DND-41 (cell line): ENCODE data around the gene RCAN2.

Experiments used
- ATAC-seq: fragments of 200-7000 bp; cut with Tn5 transposase; 3 replicates; pipeline ENCODE4 v1.9.1; 2021; ENCODE audit warnings: low read depth; ENCODE audit not compliant: insufficient read depth
- DNase-seq: peaks from one replicate; pipeline ENCODE4 v3.0.0-alpha.2; 2020
- H2AFZ ChIP-seq: 2 replicates; pipeline ENCODE4 v1.6.0; 2012; ENCODE audit warnings: low read depth, low read length
- H3K27ac ChIP-seq: 2 replicates; pipeline ENCODE4 v1.5.1; 2012; ENCODE audit warnings: low read length, inconsistent platforms
- H3K27me3 ChIP-seq: fragments of 200-600 bp; sonication (generic); 2 replicates; pipeline ENCODE4 v1.6.0; 2012; ENCODE audit warnings: low read length, mild to moderate bottlenecking, inconsistent platforms; ENCODE audit not compliant: insufficient read depth, poor library complexity
- H3K36me3 ChIP-seq: 2 replicates; pipeline ENCODE4 v1.5.1; 2012; ENCODE audit warnings: low read length, inconsistent platforms; ENCODE audit not compliant: insufficient read depth
- H3K4me1 ChIP-seq: 2 replicates; pipeline ENCODE4 v1.5.1; 2012; ENCODE audit warnings: mild to moderate bottlenecking, low read length; ENCODE audit not compliant: insufficient read depth
- H3K4me2 ChIP-seq: 2 replicates; pipeline ENCODE4 v1.6.0; 2012; ENCODE audit warnings: mild to moderate bottlenecking, moderate library complexity, low read length, inconsistent platforms; ENCODE audit not compliant: insufficient read depth
- H3K4me3 ChIP-seq, 2 experiments: fragments of 200-600 bp in 1 of 2; shearing (Covaris generic) in 1 of 2; 2 replicates each; pipeline ENCODE4 v1.5.1; 2012 to 2016; ENCODE audit warnings: inconsistent platforms in 2 of 2, low read length in 2 of 2, mild to moderate bottlenecking in 2 of 2, low read depth in 1 of 2, moderate library complexity in 1 of 2
- H3K79me2 ChIP-seq: 2 replicates; pipeline ENCODE4 v1.6.0; 2012; ENCODE audit warnings: low read length, inconsistent platforms; ENCODE audit not compliant: insufficient read depth
- H3K9ac ChIP-seq: 2 replicates; pipeline ENCODE4 v1.6.0; 2012; ENCODE audit warnings: low read depth, mild to moderate bottlenecking, inconsistent platforms, low read length, moderate library complexity
- H3K9me3 ChIP-seq: 2 replicates; pipeline ENCODE4 v1.5.1; 2012; ENCODE audit warnings: low read length, moderate library complexity, mild to moderate bottlenecking, inconsistent platforms; ENCODE audit not compliant: insufficient read depth, severe bottlenecking
- H4K20me1 ChIP-seq: 2 replicates; pipeline ENCODE4 v1.6.0; 2012; ENCODE audit warnings: low read length; ENCODE audit not compliant: insufficient read depth
- EZH2 ChIP-seq: IDR thresholded peaks from 3 replicates; pipeline ENCODE4 v1.6.1; 2012; ENCODE audit warnings: borderline replicate concordance, low read depth, mild to moderate bottlenecking, moderate library complexity, low read length, inconsistent platforms; ENCODE audit not compliant: severe bottlenecking
- TF ChIP-seq, protein P1 (sequence below): IDR thresholded peaks from 2 replicates; pipeline ENCODE4 v1.5.1; 2012; ENCODE audit warnings: borderline replicate concordance, low read length, moderate library complexity, mild to moderate bottlenecking; ENCODE audit not compliant: poor library complexity, severe bottlenecking; ENCODE audit errors: extremely low read depth

The RCAN2 gene

DNA sequence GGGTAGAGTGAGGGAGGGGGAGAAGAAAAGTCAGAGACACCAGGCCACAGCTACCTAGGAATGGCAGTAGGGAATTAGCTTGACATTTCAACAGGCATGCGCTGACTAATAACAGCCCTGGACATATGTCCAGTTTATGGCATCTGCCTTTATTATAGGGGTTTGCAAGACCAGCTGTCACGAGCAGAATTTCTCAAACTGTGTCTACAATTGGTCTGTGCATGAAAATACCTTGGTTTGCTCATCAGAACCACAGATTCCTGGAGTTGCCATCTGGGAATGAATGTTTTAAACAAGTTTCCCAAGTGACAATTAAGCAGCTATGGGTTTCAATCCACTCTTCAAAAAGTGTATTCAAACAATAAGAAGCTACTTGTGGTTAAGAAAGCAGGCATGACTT lies 210.1 kb downstream of the RCAN2 start:
- Histone ChIP-seq H3K4me2 (no peak overlapping the region), H2AFZ (no peak overlapping the region), H3K4me3 (no peak overlapping the region), H3K4me1 (no peaks in the 10 kb centered on the region), H3K36me3 (no peaks in the 10 kb centered on the region), H4K20me1 (no peaks in the 10 kb centered on the region), H3K9me3 (no peaks in the 10 kb centered on the region), H3K9ac (no peak overlapping the region), H3K27me3 (no peaks in the 10 kb centered on the region), H3K27ac (no peak overlapping the region), H3K79me2 (no peaks in the 10 kb centered on the region)
- TF ChIP-seq EZH2, result no peak
- TF ChIP-seq, protein P1, sequence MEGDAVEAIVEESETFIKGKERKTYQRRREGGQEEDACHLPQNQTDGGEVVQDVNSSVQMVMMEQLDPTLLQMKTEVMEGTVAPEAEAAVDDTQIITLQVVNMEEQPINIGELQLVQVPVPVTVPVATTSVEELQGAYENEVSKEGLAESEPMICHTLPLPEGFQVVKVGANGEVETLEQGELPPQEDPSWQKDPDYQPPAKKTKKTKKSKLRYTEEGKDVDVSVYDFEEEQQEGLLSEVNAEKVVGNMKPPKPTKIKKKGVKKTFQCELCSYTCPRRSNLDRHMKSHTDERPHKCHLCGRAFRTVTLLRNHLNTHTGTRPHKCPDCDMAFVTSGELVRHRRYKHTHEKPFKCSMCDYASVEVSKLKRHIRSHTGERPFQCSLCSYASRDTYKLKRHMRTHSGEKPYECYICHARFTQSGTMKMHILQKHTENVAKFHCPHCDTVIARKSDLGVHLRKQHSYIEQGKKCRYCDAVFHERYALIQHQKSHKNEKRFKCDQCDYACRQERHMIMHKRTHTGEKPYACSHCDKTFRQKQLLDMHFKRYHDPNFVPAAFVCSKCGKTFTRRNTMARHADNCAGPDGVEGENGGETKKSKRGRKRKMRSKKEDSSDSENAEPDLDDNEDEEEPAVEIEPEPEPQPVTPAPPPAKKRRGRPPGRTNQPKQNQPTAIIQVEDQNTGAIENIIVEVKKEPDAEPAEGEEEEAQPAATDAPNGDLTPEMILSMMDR, result no peak
- ATAC-seq (no peak), DNase-seq (no peak)

- no peak for ATAC-seq
- Histone ChIP-seq H2AFZ (no peak overlapping the region), H3K27ac (no peak overlapping the region)
These were observed 211.4 kb downstream of the RCAN2 start for GRCh38 chr6:46279874-46280273.

GRCh38 chr6:46276576-46277142 lies 214.6 kb downstream of the RCAN2 start:
- Histone ChIP-seq H3K4me2 (no peak overlapping the region), H3K9ac (no peak overlapping the region), H3K27ac (no peak overlapping the region), H3K79me2 (no peaks in the 10 kb centered on the region), H3K4me3 (no peak overlapping the region), H3K27me3 (peaks cover 2% of the 10 kb centered on the region), H4K20me1 (no peaks in the 10 kb centered on the region), H3K4me1 (no peaks in the 10 kb centered on the region), H3K36me3 (no peaks in the 10 kb centered on the region), H3K9me3 (no peaks in the 10 kb centered on the region), H2AFZ (no peak overlapping the region)
- DNase-seq, result no peak
- TF ChIP-seq EZH2, result no peak
- TF ChIP-seq, protein P1, result no peak
- no peak for ATAC-seq

More at GRCh38 chr6:46279874-46280273, 211.4 kb downstream of the RCAN2 start:
- no peaks in the 10 kb centered on the region for H3K79me2 ChIP-seq
- no peak overlapping the region for H3K9ac ChIP-seq
- H4K20me1 ChIP-seq, result no peaks in the 10 kb centered on the region
- H3K4me3 ChIP-seq, result no peak overlapping the region
- no peak overlapping the region for H3K4me2 ChIP-seq
- no peak for DNase-seq
- no peaks in the 10 kb centered on the region for H3K4me1 ChIP-seq
- H3K9me3 ChIP-seq, result no peaks in the 10 kb centered on the region
- TF ChIP-seq, protein P1, result no peak
- no peak for TF ChIP-seq EZH2
- H3K36me3 ChIP-seq, result no peaks in the 10 kb centered on the region
- no peaks in the 10 kb centered on the region for H3K27me3 ChIP-seq
